GM10266 (cell line): ENCODE results near the gene TMEM147.

Experiments
- DNase-seq: peaks from one replicate; pipeline ENCODE4 v3.0.0; 2012; ENCODE audit errors: extremely low spot score
- CTCF ChIP-seq: IDR thresholded peaks from 2 replicates; pipeline ENCODE4 v1.5.1; 2012; ENCODE audit warnings: mild to moderate bottlenecking, low read depth; ENCODE audit not compliant: control insufficient read depth, insufficient read depth; ENCODE audit errors: missing control alignments

Gene TMEM147

DNA sequence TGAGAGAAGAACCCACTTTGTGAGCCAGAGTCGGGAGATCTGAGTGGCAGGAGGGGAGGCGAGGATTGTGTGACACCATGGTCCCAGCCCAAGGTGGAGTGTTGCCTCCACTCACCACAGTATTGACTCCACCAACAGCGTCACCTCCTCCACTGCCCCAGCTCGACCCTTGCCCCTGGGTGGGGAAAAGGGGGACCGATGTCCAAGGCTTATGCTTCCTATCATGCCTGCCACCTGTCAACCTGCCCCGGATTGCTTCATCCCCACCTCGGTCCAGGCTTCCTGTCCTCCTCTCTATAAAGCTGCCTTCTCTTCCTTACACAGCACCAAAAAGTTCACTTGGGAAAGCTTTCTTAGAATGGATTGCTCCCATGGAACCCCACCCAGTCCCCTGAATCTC, 39.4 kb upstream of the TMEM147 start:
- no peak for TF ChIP-seq CTCF
- DNase-seq = no peak

DNA sequence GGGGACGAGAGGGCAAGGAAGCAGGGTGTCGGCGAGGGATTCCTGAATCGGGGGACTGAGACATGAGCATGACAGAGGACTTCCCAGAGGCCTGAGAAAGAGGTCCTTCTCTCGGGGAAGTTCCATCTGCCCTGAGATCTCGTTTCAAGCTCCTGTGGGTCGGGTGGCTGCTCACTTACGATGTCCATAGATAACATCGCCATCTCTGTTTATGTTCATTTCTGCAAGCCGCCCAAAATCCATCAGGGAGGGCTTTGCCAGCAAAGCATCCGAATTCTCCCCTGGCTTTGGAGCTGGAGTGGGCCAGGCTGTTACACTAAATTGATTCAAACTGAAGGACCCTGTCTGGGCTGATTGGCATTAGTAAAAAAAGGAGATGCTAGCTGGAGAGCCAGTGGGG, 37.9 kb upstream of the TMEM147 start:
- no peak for DNase-seq
- TF ChIP-seq CTCF = no peak

DNA sequence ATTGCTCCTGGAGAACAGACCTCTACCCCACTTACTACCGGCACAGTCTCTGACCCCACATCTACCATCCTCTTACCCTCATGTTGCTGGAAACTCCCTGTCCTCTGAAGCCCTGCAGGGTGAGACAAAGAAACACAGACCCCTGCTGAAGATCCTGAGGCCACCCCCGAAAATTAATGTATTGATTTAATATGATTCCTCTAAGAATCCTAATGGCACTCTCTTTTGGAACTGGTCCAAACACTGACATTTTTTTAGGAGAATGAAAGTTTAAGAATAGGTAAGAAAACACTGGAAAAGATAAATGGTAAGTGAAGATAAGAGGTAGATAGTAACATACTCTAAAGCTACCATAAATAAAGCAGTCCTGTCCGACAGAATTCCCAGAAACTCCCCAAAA, 37.3 kb upstream of the TMEM147 start:
- DNase-seq = no peak
- no peak for TF ChIP-seq CTCF

DNA sequence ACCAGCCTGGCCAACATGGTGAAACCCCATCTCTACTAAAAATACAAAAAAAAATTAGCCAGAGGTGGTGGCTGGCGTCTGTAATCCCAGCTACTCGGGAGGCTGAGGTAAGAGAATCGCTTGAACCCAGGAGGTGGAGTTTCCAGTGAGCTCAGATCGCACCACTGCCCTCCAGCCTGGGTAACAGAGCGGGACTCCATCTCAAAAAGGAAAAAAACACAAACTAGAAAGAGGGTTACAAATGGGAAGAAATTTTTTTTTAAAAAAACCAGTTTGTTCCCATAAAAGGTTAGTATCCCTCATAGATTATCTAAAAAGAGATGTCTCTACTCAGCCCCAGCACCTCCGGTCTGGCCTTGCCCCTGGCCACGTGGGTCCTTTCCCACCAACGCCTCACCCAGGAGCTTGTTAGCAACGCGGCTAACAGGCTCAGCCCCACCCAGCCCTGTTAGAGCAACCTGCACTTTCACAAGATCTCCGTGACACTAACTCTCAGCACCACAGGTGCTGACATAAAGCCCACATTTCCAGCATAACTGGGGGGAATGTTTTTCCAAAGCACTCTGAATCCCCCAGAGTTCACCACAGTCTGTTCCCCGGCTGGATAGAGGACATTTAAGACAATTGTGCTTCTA, 36.3 kb upstream of the TMEM147 start:
- TF ChIP-seq CTCF = no peak

GRCh38 chr19:35509861-35510625, 35.4 kb upstream of the TMEM147 start:
- TF ChIP-seq CTCF = peak; percentile 96
- peak; percentile 87 for DNase-seq

More for the DNA sequence above, 36.3 kb upstream of the TMEM147 start:
- DNase-seq = peak; percentile 81

DNA sequence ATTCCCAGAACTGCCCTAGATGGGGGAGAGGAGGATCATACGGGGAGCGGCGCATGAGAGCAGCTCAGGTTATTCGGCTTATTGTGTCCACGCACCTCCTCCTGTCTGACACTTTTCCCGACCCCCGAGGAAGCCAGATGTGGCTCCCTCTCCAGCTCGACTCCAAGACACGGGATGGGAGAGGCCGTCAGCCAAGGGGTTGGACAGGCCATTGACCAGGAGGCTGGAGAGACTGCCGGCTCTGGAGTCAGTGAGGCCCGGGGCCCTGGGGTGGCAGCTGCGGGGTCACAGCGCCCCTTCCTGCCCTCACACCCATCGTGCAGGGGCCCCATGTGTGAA, 34.8 kb upstream of the TMEM147 start:
- DNase-seq = no peak
- TF ChIP-seq CTCF = no peak

GRCh38 chr19:35511337-35511736, 34.1 kb upstream of the TMEM147 start:
- DNase-seq = no peak
- no peak for TF ChIP-seq CTCF
